Ishikawa (cell line): ENCODE results near the gene CFAP45.

Experiments used
- CEBPB ChIP-seq: IDR thresholded peaks from 2 replicates; pipeline ENCODE4 v1.6.1; 2012
- CREB1 ChIP-seq: IDR thresholded peaks from 2 replicates; pipeline ENCODE4 v1.6.1; 2012; ENCODE audit warnings: low read depth
- EGR1 ChIP-seq: IDR thresholded peaks from 2 replicates; pipeline ENCODE4 v1.6.1; 2012
- EP300 ChIP-seq: IDR thresholded peaks from 2 replicates; pipeline ENCODE4 v1.6.1; 2012; ENCODE audit warnings: borderline replicate concordance
- FOXM1 ChIP-seq: IDR thresholded peaks from 2 replicates; pipeline ENCODE4 v1.6.1; 2012; ENCODE audit warnings: low read depth, borderline replicate concordance
- MAX ChIP-seq: IDR thresholded peaks from 2 replicates; pipeline ENCODE4 v1.6.1; 2012
- NFIC ChIP-seq: IDR thresholded peaks from 2 replicates; pipeline ENCODE4 v1.6.1; 2012
- RAD21 ChIP-seq: IDR thresholded peaks from 2 replicates; pipeline ENCODE4 v1.6.1; 2012; ENCODE audit warnings: low read depth
- TAF1 ChIP-seq: IDR thresholded peaks from 2 replicates; pipeline ENCODE4 v1.6.1; 2012; ENCODE audit warnings: low read depth, mild to moderate bottlenecking
- TCF12 ChIP-seq: IDR thresholded peaks from 2 replicates; pipeline ENCODE4 v1.6.1; 2012; ENCODE audit warnings: low read depth
- TEAD4 ChIP-seq: IDR thresholded peaks from 2 replicates; pipeline ENCODE4 v1.6.1; 2012
- USF1 ChIP-seq: IDR thresholded peaks from 2 replicates; pipeline ENCODE4 v1.6.1; 2012
- YY1 ChIP-seq: IDR thresholded peaks from 2 replicates; pipeline ENCODE4 v1.6.1; 2012; ENCODE audit warnings: low read depth
- ZBTB7A ChIP-seq: IDR thresholded peaks from 2 replicates; pipeline ENCODE4 v1.6.1; 2012; ENCODE audit warnings: low read depth
- TF ChIP-seq, protein P1 (sequence below): IDR thresholded peaks from 2 replicates; pipeline ENCODE4 v1.6.1; 2012; ENCODE audit warnings: low read depth, mild to moderate bottlenecking

CFAP45 gene

GRCh38 chr1:159879136-159879535 lies 20.8 kb downstream of the CFAP45 start:
- TF ChIP-seq TCF12 (no peak), MAX (no peak), FOXM1 (no peak), TEAD4 (no peak), CEBPB (no peak), TAF1 (no peak), RAD21 (no peak), EGR1 (no peak), ZBTB7A (no peak), USF1 (no peak), YY1 (no peak), CREB1 (no peak), NFIC (no peak), EP300 (no peak)
- TF ChIP-seq, protein P1, sequence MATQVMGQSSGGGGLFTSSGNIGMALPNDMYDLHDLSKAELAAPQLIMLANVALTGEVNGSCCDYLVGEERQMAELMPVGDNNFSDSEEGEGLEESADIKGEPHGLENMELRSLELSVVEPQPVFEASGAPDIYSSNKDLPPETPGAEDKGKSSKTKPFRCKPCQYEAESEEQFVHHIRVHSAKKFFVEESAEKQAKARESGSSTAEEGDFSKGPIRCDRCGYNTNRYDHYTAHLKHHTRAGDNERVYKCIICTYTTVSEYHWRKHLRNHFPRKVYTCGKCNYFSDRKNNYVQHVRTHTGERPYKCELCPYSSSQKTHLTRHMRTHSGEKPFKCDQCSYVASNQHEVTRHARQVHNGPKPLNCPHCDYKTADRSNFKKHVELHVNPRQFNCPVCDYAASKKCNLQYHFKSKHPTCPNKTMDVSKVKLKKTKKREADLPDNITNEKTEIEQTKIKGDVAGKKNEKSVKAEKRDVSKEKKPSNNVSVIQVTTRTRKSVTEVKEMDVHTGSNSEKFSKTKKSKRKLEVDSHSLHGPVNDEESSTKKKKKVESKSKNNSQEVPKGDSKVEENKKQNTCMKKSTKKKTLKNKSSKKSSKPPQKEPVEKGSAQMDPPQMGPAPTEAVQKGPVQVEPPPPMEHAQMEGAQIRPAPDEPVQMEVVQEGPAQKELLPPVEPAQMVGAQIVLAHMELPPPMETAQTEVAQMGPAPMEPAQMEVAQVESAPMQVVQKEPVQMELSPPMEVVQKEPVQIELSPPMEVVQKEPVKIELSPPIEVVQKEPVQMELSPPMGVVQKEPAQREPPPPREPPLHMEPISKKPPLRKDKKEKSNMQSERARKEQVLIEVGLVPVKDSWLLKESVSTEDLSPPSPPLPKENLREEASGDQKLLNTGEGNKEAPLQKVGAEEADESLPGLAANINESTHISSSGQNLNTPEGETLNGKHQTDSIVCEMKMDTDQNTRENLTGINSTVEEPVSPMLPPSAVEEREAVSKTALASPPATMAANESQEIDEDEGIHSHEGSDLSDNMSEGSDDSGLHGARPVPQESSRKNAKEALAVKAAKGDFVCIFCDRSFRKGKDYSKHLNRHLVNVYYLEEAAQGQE, result no peak

DNA sequence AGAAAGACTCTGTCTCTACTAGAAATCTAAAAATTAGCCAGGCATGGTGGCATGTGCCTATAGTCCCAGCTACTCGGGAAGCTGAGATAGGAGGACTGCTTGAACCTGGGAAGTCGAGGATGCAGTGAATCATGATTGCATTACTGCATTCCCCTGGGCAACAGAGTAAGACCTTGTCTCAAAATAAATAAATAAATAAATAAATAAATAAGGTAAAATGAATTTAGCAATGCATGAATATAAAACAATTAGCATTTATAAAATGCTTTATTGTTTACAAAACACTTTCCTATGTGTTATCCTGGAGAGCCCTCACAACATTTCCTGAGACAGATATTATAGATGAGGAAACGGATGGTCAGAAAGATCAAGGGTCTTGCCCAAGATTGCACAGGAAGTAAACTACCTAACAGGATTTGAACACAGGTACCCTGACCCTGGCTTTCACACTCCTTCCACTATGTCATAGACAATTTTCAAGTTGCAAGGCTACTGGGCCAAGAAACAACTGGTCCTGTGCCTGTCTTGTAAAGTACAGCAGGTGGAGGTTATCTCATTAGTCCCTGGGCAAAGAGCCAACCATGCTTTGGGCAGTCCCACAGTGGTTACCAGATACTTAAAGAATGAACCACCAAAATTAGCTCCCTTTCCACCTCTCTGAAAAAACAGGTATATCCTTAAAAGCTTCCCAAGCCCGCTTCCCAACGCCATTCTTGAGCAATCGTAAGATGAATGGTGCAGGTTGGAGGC lies 22.1 kb downstream of the CFAP45 start:
- TF ChIP-seq FOXM1 (no peak), EP300 (no peak), EGR1 (no peak), CREB1 (no peak), MAX (no peak), NFIC (no peak), TEAD4 (no peak), CEBPB (no peak), TCF12 (no peak), USF1 (no peak)
- TF ChIP-seq, protein P1, result no peak

DNA sequence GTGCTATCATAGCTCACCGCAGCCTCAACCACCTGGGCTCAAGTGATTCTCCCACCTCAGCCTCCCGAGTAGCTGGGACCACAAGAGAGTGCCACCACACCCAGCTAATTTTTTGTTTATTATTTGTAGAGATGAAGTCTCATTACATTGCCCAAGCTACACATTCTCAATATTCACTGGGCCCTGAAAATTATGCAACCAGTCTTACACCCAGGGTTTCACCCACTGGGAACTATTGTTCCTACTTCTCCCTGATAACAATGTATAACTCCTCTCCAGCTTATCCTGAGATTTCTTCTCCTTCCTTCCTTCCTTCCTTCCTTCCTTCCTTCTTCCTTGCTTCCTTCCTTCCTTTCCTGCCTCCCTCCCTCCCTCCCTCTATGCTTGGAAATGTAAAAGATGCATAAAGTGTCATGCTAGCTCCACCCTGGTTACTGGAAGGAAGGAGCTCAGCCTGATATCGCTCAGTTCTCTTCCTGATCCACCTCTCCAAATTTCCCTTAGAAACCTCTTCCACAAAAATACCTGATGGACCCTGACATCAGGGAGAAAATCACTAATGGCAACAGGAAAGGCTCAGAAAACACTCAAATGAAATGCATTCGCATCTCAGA lies 26.3 kb downstream of the CFAP45 start:
- no peak for TF ChIP-seq TAF1
- TF ChIP-seq CREB1, result no peak
- TF ChIP-seq EP300, result no peak
- TF ChIP-seq TEAD4, result no peak
- no peak for TF ChIP-seq RAD21
- TF ChIP-seq CEBPB, result no peak
- TF ChIP-seq MAX, result no peak
- TF ChIP-seq NFIC, result no peak
- no peak for TF ChIP-seq EGR1
- no peak for TF ChIP-seq USF1
- TF ChIP-seq FOXM1, result no peak
- TF ChIP-seq ZBTB7A, result no peak
- TF ChIP-seq TCF12, result no peak
- no peak for TF ChIP-seq YY1
- TF ChIP-seq, protein P1, result no peak
